DOHH2 (cell line): ENCODE results near the gene AMER3.

Source experiments
- H3F3A ChIP-seq: fragments of 200-600 bp; sonication (generic), shearing (Covaris generic); 2 replicates; pipeline ENCODE4 v1.6.0; 2016; ENCODE audit warnings: antibody characterized with exemption, mild to moderate bottlenecking; ENCODE audit not compliant: control insufficient read depth, insufficient read depth
- H3K27ac ChIP-seq: fragments of 200-600 bp; sonication (generic); 2 replicates; pipeline ENCODE4 v1.5.1; 2014; ENCODE audit warnings: low read depth, mild to moderate bottlenecking, low read length, moderate library complexity
- H3K27me3 ChIP-seq: fragments of 200-600 bp; sonication (generic); 2 replicates; pipeline ENCODE4 v1.6.1; 2014; ENCODE audit warnings: mild to moderate bottlenecking, low read length, mixed read lengths; ENCODE audit not compliant: control insufficient read depth
- H3K36me3 ChIP-seq: fragments of 200-600 bp; sonication (generic); 2 replicates; pipeline ENCODE4 v1.6.1; 2014; ENCODE audit warnings: mild to moderate bottlenecking, low read length, moderate library complexity, mixed read lengths; ENCODE audit not compliant: control insufficient read depth
- H3K4me1 ChIP-seq: fragments of 200-600 bp; sonication (generic); 2 replicates; pipeline ENCODE4 v1.6.1; 2014; ENCODE audit warnings: mild to moderate bottlenecking, low read length, mixed read lengths; ENCODE audit not compliant: control insufficient read depth
- H3K4me2 ChIP-seq: fragments of 200-600 bp; sonication (generic); 2 replicates; pipeline ENCODE4 v1.6.0; 2014; ENCODE audit warnings: mild to moderate bottlenecking, low read length, moderate library complexity
- H3K4me3 ChIP-seq: fragments of 200-600 bp; sonication (generic); 2 replicates; pipeline ENCODE4 v1.5.1; 2014; ENCODE audit warnings: mild to moderate bottlenecking, low read length, mixed read lengths
- H3K79me2 ChIP-seq: fragments of 200-600 bp; sonication (generic); 2 replicates; pipeline ENCODE4 v1.6.1; 2014; ENCODE audit warnings: mild to moderate bottlenecking, low read length, mixed read lengths; ENCODE audit not compliant: control insufficient read depth
- H3K9me2 ChIP-seq: fragments of 200-600 bp; sonication (generic); replicated peaks from 2 replicates; pipeline ENCODE4 v1.6.1; 2014; ENCODE audit warnings: mild to moderate bottlenecking, low read length, mixed read lengths; ENCODE audit not compliant: control insufficient read depth
- H3K9me3 ChIP-seq: fragments of 200-600 bp; sonication (generic); 2 replicates; pipeline ENCODE4 v1.6.1; 2014; ENCODE audit warnings: antibody characterized with exemption, low read length, mixed read lengths; ENCODE audit not compliant: control insufficient read depth, insufficient read depth
- H4K20me1 ChIP-seq: fragments of 200-600 bp; sonication (generic); 2 replicates; pipeline ENCODE4 v1.6.0; 2014; ENCODE audit warnings: low read depth, mild to moderate bottlenecking, antibody characterized with exemption, low read length, moderate library complexity; ENCODE audit not compliant: control insufficient read depth, insufficient read depth
- CTCF ChIP-seq: fragments of 200-600 bp; sonication (generic); IDR thresholded peaks from one replicate; pipeline ENCODE4 v1.5.1; 2014; ENCODE audit warnings: antibody characterized with exemption, mild to moderate bottlenecking, low read depth, low read length; ENCODE audit not compliant: poor library complexity, severe bottlenecking
- EZH2phosphoT487 ChIP-seq: fragments of 200-600 bp; sonication (generic); IDR thresholded peaks from 2 replicates; pipeline ENCODE4 v1.6.1; 2017; ENCODE audit warnings: borderline replicate concordance, mild to moderate bottlenecking, antibody characterized with exemption, low read length, moderate library complexity, mixed read lengths

Gene AMER3

GRCh38 chr2:130765464-130765863 lies 10.1 kb downstream of the AMER3 start:
- H4K20me1 ChIP-seq = no peaks in the 10 kb centered on the region
- H3K4me2 ChIP-seq = no peak overlapping the region
- no peak overlapping the region for H3K4me3 ChIP-seq
- H3K79me2 ChIP-seq = no peaks in the 10 kb centered on the region
- no peak overlapping the region for H3K27ac ChIP-seq
- no peaks in the 10 kb centered on the region for H3K4me1 ChIP-seq
- no peaks in the 10 kb centered on the region for H3K9me3 ChIP-seq
- no peaks in the 10 kb centered on the region for H3K36me3 ChIP-seq
- TF ChIP-seq EZH2phosphoT487 = no peak
- no peak for TF ChIP-seq CTCF
- H3K9me2 ChIP-seq = no peaks in the 10 kb centered on the region
- H3K27me3 ChIP-seq = no peaks in the 10 kb centered on the region
- no peaks in the 10 kb centered on the region for H3F3A ChIP-seq

GRCh38 chr2:130766037-130766436 lies 10.7 kb downstream of the AMER3 start:
- Histone ChIP-seq H3K27ac (no peak overlapping the region), H3K4me3 (no peak overlapping the region), H3K4me1 (no peaks in the 10 kb centered on the region), H4K20me1 (no peaks in the 10 kb centered on the region), H3F3A (no peaks in the 10 kb centered on the region), H3K9me3 (no peaks in the 10 kb centered on the region), H3K36me3 (no peaks in the 10 kb centered on the region), H3K4me2 (no peak overlapping the region), H3K79me2 (no peaks in the 10 kb centered on the region), H3K27me3 (no peaks in the 10 kb centered on the region), H3K9me2 (no peaks in the 10 kb centered on the region)
- TF ChIP-seq EZH2phosphoT487 = no peak
- no peak for TF ChIP-seq CTCF

- Histone ChIP-seq H3K27ac (no peak overlapping the region), H3K36me3 (no peaks in the 10 kb centered on the region), H3K79me2 (no peaks in the 10 kb centered on the region), H3F3A (no peaks in the 10 kb centered on the region), H3K9me2 (no peaks in the 10 kb centered on the region), H3K27me3 (no peaks in the 10 kb centered on the region), H3K4me3 (no peak overlapping the region), H4K20me1 (no peaks in the 10 kb centered on the region), H3K4me2 (no peak overlapping the region), H3K9me3 (no peaks in the 10 kb centered on the region), H3K4me1 (no peaks in the 10 kb centered on the region)
- no peak for TF ChIP-seq CTCF
- TF ChIP-seq EZH2phosphoT487 = no peak
Measured at GRCh38 chr2:130766711-130767407, 11.5 kb downstream of the AMER3 start.
